Vagina (tissue), 2 donors: Measurements from ENCODE around the gene CIAPIN1.

Source experiments
- POLR2A ChIP-seq, 2 donors: fragments of 450-650 bp; IDR thresholded peaks; one replicate each; pipeline ENCODE4 v1.6.1; 2017; ENCODE audit warnings: antibody characterized with exemption in 2 of 2, mild to moderate bottlenecking in 2 of 2, moderate library complexity in 2 of 2
- POLR2AphosphoS5 ChIP-seq, 2 donors: sonication (generic); formaldehyde crosslinking; IDR thresholded peaks; one replicate each; pipeline ENCODE4 v1.9.0; 2017; ENCODE audit warnings: antibody characterized with exemption in 2 of 2, mild to moderate bottlenecking in 2 of 2, low read depth in 1 of 2; ENCODE audit not compliant: insufficient read depth in 1 of 2
- TF ChIP-seq, protein P1 (sequence below), 3 experiments: fragments of 450-650 bp in 2 of 3; fragments of 200-600 bp in 1 of 3; sonication (generic) in 1 of 3; IDR thresholded peaks; one replicate each; pipeline ENCODE4 v1.5.1; 2017 to 2019; ENCODE audit warnings: antibody characterized with exemption in 3 of 3, mild to moderate bottlenecking in 2 of 3, moderate library complexity in 2 of 3

DNA sequence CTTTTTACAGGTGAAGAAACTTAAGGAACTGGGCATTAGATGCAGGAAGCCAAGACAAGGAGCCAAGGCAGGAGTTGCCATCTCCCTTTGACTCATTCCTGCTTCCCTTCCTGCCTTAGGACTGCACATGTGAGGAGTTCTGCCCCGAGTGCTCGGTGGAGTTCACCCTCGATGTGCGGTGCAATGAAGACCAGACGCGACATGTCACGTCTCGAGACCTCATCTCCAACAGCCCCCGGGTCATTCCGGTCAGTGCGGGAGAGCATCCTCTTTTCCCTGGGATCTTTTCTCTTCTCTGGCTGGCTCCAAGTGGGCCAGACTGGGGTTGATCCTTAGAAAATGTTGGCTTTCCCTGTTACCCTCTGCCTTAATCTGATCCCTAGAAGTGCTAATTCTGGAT lies 21.9 kb upstream of the CIAPIN1 start:
- TF ChIP-seq, protein P1, sequence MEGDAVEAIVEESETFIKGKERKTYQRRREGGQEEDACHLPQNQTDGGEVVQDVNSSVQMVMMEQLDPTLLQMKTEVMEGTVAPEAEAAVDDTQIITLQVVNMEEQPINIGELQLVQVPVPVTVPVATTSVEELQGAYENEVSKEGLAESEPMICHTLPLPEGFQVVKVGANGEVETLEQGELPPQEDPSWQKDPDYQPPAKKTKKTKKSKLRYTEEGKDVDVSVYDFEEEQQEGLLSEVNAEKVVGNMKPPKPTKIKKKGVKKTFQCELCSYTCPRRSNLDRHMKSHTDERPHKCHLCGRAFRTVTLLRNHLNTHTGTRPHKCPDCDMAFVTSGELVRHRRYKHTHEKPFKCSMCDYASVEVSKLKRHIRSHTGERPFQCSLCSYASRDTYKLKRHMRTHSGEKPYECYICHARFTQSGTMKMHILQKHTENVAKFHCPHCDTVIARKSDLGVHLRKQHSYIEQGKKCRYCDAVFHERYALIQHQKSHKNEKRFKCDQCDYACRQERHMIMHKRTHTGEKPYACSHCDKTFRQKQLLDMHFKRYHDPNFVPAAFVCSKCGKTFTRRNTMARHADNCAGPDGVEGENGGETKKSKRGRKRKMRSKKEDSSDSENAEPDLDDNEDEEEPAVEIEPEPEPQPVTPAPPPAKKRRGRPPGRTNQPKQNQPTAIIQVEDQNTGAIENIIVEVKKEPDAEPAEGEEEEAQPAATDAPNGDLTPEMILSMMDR (IDR thresholded peaks at IDR 0.05) = no peak
- TF ChIP-seq POLR2AphosphoS5 (IDR thresholded peaks at IDR 0.05; ENCODE audit: insufficient read depth in 1 of 2, low read depth in 1 of 2) (no peak), POLR2A (IDR thresholded peaks at IDR 0.05) (no peak)
